ENCODE results near the gene ATP5F1B. TPM values are rescaled to one million over a fixed set of nuclear protein-coding genes. Genes with fewer than 3 reads are reported as not detected.

Gene ATP5F1B
- total RNA-seq (2022; extraction: Qiagen RNA extraction; ENCODE audit: low read depth), result 773 to 1,102 TPM (median 887 TPM) in 5 replicates

DNA sequence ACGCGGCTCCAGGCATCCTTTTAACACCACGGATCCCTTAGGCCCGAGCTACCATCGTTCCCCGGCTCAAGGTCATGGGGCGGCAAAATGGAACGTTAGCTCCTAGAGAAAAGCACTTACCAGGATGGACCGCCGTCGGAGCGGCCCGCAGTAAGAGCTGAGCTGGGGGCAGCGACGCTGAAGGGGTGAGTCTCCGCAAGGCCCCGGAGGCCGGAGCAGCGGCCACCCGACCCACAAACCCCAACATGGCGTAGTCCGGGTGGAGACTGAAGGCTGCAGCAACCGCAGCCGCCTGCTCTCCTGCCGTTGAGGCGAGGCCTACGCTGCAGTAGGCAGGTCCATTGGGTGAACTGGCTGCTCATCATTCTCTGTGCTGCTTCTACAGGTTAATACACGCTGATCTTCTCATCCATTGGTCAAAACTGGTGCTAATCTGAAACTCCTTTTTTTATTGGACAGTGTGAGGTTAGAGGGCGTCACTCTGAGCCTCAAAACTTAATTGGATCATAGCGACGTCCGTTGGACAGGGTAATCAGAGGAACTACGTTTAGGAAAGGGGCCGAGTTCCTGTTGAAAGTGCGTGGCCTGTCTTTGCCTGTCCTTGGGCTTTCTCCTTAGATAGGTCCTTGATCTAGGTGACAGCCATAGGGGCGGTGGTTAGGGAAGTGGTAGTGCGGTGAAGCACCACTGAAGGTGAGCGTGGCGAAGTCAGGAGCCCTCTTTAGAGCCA lies at the start of gene ATP5F1B:
ATP5F1B (minus strand) TSS at position 268 of the 730 bp plus-strand sequence; CDS start at position 247, 21 bp downstream.

DNA sequence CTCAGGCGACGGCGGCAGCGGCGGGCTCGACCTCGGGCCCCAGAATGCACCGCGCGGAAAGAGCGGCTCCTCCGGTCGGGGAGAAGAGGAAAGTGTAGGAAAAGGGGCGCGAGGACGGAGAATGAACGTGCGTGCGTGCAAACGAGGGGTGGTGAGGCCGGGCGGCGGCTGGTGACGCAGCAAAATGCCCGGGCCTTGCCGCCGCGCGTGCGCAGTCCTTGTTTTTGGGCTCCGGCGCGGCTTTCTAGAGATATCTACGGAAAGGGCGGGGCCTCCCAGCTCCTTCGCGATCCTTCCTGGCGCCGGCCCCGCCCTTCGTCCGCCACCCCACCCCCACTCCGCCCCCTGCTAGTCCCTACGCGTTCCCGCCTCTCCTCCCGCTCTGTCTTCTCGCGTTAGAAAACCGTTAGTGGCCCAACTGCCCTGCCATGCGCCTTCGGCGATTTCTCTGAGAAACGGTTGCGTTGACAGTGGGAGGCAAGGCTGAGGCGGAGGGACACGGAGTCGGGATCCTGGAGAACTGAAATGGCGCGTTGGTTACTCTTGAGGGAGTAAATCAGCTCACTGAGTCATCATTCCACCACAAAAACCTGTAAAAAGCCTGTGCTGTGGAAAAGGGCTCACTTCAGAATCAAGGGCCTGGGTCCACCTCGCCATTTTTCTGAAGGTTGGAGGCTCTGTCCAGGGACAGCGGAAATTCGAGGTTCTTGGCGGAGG lies 42.5 kb upstream of the ATP5F1B start, which contains the start of gene PTGES3:
PTGES3 (minus strand) TSS at position 156 of the 717 bp plus-strand sequence. CDS start 285 bp downstream, outside the sequence.

DNA sequence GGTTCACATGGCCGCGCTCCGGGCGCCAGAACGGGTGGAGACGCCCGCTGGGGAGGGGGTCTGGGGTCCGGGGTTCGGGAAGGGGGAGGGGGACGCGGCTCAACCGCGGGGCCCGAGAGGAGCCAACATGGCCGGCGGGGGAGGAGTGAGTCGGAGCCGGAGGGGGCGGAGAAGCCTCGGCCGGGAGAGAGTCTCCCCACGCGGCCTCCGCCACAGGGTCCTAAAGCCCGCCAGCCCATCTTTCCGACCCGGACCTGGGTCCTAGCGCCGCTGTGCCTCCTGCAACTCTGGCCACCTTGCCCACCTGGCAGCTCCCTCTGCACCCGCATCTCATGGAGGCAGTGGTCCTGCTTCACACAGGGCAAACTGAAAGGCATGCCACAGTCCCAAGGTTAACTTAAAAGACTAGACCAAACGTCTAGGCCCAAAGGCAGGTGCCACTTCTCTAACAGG lies 15.6 kb downstream of the ATP5F1B start, which contains the start of gene BAZ2A:
BAZ2A (minus strand) TSS at position 147 of the 453 bp plus-strand sequence. CDS start 12,796 bp downstream, outside the sequence.

Other genes with a start within 250 kb of the ATP5F1B start
- 33.4 to 39.1 TPM (median 36.7 TPM) in 5 replicates for gene TIMELESS, start 196.6 kb downstream of the ATP5F1B start, total RNA-seq (2022; extraction: Qiagen RNA extraction; ENCODE audit: low read depth)
- not detected in 5 replicates for gene MIP, start 191.3 kb downstream of the ATP5F1B start, total RNA-seq (2022; extraction: Qiagen RNA extraction; ENCODE audit: low read depth)
- 1.6 to 2.1 TPM (median 1.9 TPM) in 5 replicates for gene SPRYD4, start 177.4 kb downstream of the ATP5F1B start, total RNA-seq (2022; extraction: Qiagen RNA extraction; ENCODE audit: low read depth)
- gene GLS2, start 157.8 kb downstream of the ATP5F1B start, total RNA-seq (2022; extraction: Qiagen RNA extraction; ENCODE audit: low read depth), result 0.09 to 0.76 TPM (median 0.16 TPM) in 5 replicates
- gene RBMS2, start 124.2 kb downstream of the ATP5F1B start, total RNA-seq (2022; extraction: Qiagen RNA extraction; ENCODE audit: low read depth), result 10.4 to 14.5 TPM (median 13.6 TPM) in 5 replicates
- gene BAZ2A, start 15.7 kb downstream of the ATP5F1B start, total RNA-seq (2022; extraction: Qiagen RNA extraction; ENCODE audit: low read depth), result 25.8 to 43.7 TPM (median 39.2 TPM) in 5 replicates
- 245 to 446 TPM (median 429 TPM) in 5 replicates for gene PTGES3, start 42.3 kb upstream of the ATP5F1B start, total RNA-seq (2022; extraction: Qiagen RNA extraction; ENCODE audit: low read depth)
- gene NACA, start 79.3 kb upstream of the ATP5F1B start, total RNA-seq (2022; extraction: Qiagen RNA extraction; ENCODE audit: low read depth), result 1,520 to 2,027 TPM (median 1,634 TPM) in 5 replicates
- 21.8 to 29.8 TPM (median 28.1 TPM) in 5 replicates for gene PRIM1, start 106.3 kb upstream of the ATP5F1B start, total RNA-seq (2022; extraction: Qiagen RNA extraction; ENCODE audit: low read depth)
- 0.51 to 2.1 TPM (median 1.7 TPM) in 5 replicates for gene HSD17B6, start 117.3 kb upstream of the ATP5F1B start, total RNA-seq (2022; extraction: Qiagen RNA extraction; ENCODE audit: low read depth)